Ramos (cell line): ENCODE results near the gene ZNG1A.
"Not testable (repeated sequence)": the region's sequence is repeated elsewhere in the genome, so short reads cannot be mapped to it uniquely, and the experiment has no call there.

Experiments used
- in situ Hi-C: fragments of 300-500 bp; cut with MboI; formaldehyde crosslinking; loops from one replicate; pipeline ENCODE4 v1.14.3; 2022; ENCODE audit warnings: low sequenced_read_pairs; ENCODE audit not compliant: unreplicated experiment

The ZNG1A gene

GRCh38 chr9:100430-100829 is 78.4 kb downstream of the ZNG1A start:
- in situ Hi-C loops = not testable (repeated sequence)

GRCh38 chr9:99867-100266 is 79.0 kb downstream of the ZNG1A start:
- in situ Hi-C loops = not testable (repeated sequence)

GRCh38 chr9:98775-99174 is 80.1 kb downstream of the ZNG1A start:
- in situ Hi-C loops = not testable (repeated sequence)

GRCh38 chr9:94992-95391 is 83.9 kb downstream of the ZNG1A start:
- in situ Hi-C loops = not testable (repeated sequence)

GRCh38 chr9:94323-94722 is 84.5 kb downstream of the ZNG1A start:
- in situ Hi-C loops = not testable (repeated sequence)

- in situ Hi-C loops = not testable (repeated sequence)
These were observed 84.9 kb downstream of the ZNG1A start for GRCh38 chr9:93909-94308.

- in situ Hi-C loops = not testable (repeated sequence)
These were observed 88.0 kb downstream of the ZNG1A start for GRCh38 chr9:90851-91250.

- in situ Hi-C loops = not testable (repeated sequence)
These were observed 90.3 kb downstream of the ZNG1A start for GRCh38 chr9:88396-89037.

- in situ Hi-C loops = not testable (repeated sequence)
These were observed 91.0 kb downstream of the ZNG1A start for GRCh38 chr9:87860-88259.

- in situ Hi-C loops = not testable (repeated sequence)
These were observed 91.8 kb downstream of the ZNG1A start for GRCh38 chr9:87105-87504.

GRCh38 chr9:86697-87096 is 92.2 kb downstream of the ZNG1A start:
- in situ Hi-C loops = not testable (repeated sequence)

GRCh38 chr9:82932-83689 is 95.7 kb downstream of the ZNG1A start:
- in situ Hi-C loops = not testable (repeated sequence)

- in situ Hi-C loops = not testable (repeated sequence)
These were observed 100.5 kb downstream of the ZNG1A start for GRCh38 chr9:78333-78732.

GRCh38 chr9:76389-76788 is 102.5 kb downstream of the ZNG1A start:
- in situ Hi-C loops = not testable (repeated sequence)

GRCh38 chr9:73900-74525 is 104.8 kb downstream of the ZNG1A start:
- in situ Hi-C loops = not testable (repeated sequence)

- in situ Hi-C loops = not testable (repeated sequence)
These were observed 105.6 kb downstream of the ZNG1A start for GRCh38 chr9:73076-73899.
